GM12892 (cell line): ENCODE measurements around the gene CST7.

Source experiments
- POLR2A ChIP-seq: IDR thresholded peaks from 2 replicates; pipeline ENCODE4 v1.6.1; 2011; ENCODE audit warnings: low read depth, low read length, control low read depth
- POLR2AphosphoS5 ChIP-seq: IDR thresholded peaks from 2 replicates; pipeline ENCODE4 v1.6.1; 2011; ENCODE audit warnings: low read depth, low read length, control low read depth

- TF ChIP-seq POLR2A (no peak), POLR2AphosphoS5 (no peak)
Measured at GRCh38 chr20:24938498-24938897, 10.6 kb upstream of the CST7 start.
